CD4-positive, alpha-beta T cell treated with Interleukin-17A for 1 hour (primary cell): ENCODE data around the gene PRSS48.
"Not testable (repeated sequence)": the region's sequence is repeated elsewhere in the genome, so short reads cannot be mapped to it uniquely, and the experiment has no call there.

Experiments used
- DNase-seq: peaks from one replicate; pipeline ENCODE4 v3.0.0-alpha.2; 2020

The PRSS48 gene, protein sequence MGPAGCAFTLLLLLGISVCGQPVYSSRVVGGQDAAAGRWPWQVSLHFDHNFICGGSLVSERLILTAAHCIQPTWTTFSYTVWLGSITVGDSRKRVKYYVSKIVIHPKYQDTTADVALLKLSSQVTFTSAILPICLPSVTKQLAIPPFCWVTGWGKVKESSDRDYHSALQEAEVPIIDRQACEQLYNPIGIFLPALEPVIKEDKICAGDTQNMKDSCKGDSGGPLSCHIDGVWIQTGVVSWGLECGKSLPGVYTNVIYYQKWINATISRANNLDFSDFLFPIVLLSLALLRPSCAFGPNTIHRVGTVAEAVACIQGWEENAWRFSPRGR

DNA sequence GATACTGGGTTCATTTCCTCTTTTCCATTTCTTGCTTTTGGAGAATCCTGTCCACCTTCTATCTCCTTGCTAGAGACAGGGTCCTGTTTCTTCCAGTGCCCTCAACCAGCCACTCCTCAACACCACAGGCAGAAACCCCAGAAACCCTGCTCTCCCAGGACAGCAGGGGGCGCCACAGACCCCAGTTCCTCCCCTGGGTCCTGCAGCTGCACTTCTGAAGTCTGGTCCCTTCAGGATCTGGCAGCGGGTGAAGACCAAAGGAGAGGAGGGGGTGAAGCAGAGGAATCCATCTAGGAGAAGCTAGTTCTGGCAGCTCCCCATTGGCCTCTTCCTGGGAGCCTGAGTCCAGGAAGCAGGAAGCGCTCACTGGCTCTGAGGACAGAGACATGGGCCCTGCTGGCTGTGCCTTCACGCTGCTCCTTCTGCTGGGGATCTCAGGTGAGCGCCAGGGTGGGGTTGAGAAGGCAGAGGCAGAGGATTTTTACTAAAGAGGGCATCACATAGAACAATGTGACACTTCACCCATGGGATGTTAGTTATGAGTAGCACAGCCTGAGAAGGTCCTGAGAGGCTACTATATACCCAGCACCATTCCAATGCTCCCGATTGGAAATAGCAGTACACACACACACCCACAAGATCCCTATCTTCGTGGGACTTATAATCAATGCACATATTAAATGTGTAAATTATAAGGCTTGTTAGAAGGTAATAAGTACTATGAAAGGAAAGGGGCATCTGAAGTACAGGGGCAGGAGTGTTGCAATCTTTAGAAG lies at the start of gene PRSS48:
Gene PRSS48, plus strand, starts transcription at position 375 of the 776 bp plus-strand sequence. Its CDS starts 12 bp downstream, at position 387.
- DNase-seq: peak; percentile 17

DNA sequence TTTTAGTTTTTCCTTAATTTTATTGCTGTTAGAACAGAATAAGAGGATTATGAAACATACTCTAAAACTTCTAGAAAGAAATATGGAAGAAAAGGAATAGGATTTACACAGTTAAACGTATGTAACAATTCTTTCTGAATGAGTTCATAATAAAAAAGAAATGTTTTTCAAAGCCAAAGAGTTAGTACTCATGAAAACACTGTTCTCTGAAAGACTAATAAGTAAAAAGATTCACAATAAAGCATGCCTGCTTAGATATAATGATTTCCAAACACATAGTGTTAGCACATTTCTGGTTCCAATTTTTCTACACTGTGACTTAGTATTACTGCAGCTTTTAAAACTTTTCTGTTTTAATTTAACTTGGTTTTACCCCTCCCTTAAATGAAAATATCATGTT lies 49.8 kb upstream of the PRSS48 start:
- DNase-seq: no peak

DNA sequence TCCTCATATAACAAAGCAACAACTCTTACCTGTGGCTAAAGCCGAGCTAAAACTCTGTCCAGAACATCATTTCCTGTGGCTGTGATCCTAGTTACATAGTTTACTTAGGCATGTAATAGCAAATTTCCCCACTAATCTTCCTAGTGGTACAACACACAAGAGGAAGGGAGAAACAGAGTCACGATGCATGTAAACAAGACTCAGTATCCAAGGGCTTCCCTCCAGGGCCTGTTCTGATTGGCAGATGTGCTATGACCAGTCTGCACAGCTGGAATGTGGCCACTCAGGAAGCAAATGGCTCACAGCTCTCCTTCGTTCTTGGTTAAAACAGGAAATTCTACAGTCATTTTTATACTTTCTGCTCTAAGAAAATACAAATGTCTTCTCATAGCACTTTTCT lies 49.2 kb upstream of the PRSS48 start:
- no peak for DNase-seq

DNA sequence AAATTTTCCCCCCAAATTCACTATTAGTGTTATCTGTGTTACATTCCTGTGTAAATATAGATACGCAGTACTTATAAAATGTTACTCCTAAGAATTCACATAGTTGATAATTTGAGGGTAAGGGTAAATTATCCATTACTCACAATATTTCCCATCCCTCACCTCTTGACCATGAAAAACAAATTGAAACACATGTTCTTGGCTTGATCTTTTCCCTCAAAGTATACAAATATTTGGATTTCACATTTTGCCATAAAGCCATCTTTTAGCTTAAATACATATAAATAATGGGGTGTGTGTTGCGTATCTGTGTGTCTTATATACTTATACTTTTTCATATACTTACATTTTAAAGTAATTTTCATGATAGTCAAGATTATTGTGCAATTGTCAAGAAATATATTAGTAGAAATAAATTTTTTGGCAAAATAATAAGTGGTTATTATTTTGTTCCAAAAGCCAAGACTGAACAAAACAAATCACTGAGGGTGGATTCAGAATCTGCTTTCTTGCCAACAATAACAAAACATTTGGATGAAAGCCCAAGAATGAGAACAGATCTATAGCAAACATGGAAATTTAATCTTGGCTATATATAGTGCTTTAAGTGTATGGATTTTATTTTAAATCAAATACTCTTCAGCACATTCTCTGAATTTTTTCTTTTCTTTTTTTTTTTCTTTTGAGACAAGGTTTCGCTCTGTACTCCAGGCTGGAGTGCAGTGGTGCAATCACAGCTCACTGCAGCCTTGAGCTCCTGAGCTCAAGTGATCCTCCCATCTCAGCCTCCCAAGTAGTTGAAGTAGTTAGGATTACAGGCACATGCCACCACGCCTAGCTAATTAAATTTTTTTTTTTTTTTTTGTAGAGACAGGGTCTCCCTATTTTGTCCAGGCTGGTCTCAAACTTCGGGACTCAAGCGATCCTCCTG lies 48.5 kb upstream of the PRSS48 start:
- DNase-seq: no peak

DNA sequence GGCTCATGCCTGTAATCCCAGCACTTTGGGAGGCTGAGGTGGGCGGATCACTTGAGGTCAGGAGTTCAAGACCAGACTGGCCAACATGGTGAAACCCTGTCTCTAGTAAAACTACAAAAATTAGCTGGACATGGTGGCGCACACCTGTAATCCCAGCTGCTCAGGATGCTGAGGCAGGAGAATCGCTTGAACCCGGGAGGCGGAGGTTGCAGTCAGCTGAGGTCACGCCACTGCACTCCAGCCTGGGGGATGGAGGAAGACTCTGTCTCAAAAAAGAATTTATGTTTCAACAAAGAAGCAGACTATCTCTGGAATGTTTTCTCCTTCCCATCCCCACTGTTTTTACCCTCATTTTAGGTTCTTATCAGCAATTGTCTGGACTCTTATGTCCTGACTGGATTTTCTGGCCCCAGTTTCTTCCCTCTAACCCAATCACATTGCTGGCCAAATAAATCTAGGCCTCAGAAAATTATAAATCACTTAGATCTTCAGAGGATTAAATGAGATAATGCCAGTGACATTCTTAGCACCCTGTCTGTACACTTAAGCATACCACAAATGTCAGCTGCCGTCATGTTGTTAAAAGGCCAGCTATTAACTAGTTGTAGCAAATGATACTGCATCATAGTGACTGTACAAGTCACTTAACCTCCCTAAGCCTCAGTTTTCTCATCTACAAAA lies 44.9 kb upstream of the PRSS48 start:
- DNase-seq: no peak

DNA sequence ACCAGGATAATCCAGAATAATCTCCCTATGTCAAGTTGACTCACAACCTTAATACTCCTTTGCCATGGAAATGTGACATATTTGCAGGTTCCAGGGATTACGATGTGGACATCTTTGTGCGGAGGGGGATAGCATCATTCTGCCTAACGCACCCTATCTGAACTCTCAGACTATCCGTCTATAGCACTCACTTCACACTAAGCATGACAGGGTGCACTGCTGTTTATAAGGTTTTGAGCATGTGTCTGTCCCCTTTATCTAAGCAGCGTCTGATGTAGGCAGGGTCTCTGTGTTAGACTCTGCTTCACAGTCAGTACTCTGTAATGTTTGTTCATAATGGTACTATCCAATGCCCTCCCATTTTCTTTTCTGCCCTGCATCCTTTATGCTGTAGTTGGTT lies 43.4 kb upstream of the PRSS48 start:
- DNase-seq: no peak

DNA sequence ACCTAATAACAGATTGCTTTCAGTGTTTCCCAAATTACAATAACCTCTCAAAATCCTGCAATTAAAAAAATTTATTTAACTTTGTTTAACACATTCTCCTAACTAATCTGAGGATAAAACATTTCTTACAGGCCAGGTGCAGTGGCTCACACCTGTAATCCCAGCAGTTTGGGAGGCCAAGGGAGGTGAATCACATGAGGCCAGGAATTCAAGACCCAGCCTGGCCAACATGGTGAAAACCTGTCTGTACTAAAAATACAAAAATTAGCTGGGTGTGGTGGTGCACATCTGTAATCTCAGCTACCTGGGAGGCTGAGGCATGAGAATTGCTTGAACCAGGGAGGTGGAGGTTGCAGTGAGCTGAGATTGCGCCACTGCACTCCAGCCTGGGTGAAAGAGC lies 41.6 kb upstream of the PRSS48 start:
- not testable (repeated sequence) for DNase-seq

DNA sequence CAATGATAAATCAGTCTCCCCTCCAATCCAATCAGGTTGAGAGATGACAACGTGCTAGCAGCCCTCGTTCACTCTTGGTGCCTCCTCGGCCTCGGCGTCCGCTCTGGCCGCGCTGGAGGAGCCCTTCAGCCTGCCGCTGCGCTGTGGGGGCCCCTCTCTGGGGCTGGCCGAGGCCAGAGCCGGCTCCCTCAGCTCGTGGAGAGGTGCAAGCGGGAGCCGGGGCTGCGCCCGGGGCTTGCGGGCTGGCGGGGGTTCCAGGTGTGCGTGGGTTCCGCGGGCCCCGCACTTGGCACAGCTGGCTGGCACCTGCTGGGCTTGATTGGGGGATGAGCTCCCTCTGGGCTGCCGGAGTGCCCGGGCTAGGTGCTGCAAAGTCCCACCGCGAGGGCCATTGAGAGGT lies 40.9 kb upstream of the PRSS48 start:
- DNase-seq: no peak

DNA sequence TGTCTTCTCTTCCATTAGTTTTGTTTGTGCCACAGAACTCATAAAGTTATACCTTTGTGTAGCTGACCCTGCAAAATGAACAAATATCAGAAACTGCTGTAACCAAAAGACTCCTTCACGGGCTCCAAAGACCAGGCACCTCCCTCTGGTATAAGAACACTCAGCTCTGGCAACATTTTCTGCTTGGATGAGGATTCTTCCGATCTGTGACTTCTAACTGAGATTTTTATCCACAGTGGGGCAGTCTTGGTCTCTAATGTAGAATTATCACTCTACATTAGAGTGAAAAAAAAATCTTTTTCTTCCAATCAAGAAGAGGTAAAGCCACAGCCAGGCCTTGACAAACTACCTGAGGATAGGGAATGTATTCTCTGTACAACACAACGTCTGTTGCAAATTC lies 38.5 kb upstream of the PRSS48 start:
- no peak for DNase-seq

DNA sequence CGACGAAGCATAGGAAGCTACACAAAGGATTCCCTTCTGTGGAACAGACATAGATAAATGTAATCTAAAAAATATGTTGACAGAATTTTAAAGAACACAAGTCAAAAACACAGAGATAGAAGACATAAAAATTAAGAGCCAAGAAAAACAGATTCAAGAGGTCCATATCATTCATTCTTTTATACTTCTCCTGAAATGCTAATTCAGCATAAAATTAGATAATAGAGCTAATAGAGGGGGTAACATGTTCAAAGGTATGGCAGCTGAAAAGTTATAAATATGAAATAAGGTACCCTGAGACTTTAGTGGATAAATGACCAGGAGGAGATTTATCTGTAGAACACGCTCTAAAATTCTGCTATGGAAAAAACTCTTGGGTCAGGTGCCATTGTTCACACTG lies 37.4 kb upstream of the PRSS48 start:
- DNase-seq: no peak

DNA sequence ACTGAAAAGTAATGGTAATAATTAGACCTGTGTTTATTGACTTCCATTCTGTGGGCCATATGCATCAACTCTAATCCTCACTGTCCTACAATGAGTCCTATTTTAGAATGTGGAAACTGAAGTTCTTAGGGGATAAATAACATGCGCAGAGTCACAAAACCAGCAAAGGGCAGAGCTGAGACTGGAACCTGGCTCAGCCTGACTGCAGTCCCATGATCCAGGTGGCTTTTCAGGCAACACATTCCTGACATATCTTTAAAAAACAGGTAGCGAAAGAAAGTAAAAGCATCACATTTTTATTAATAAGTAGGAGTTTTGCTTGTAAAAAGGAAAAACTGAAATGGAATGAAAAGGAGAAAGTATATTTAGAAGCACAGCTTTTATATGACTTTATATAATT lies 34.7 kb upstream of the PRSS48 start:
- no peak for DNase-seq

DNA sequence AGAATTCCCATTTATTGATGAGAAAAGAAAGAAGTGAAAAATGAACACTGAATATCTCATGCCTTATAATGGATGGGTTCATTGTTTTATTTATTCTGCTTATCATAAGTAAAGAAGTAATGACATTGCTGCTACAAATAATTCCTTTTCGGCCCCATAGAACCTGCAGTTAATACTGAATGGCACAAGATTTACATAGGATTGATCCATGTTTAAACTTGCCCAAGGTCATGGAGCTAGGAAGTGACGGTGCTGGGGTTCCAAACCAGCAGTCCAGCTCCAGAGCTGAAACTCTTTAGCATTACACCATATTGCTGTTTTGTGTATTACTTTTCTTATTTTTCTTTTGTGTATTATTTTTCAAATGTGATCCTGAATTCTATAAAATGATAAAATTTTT lies 30.2 kb upstream of the PRSS48 start:
- no peak for DNase-seq

DNA sequence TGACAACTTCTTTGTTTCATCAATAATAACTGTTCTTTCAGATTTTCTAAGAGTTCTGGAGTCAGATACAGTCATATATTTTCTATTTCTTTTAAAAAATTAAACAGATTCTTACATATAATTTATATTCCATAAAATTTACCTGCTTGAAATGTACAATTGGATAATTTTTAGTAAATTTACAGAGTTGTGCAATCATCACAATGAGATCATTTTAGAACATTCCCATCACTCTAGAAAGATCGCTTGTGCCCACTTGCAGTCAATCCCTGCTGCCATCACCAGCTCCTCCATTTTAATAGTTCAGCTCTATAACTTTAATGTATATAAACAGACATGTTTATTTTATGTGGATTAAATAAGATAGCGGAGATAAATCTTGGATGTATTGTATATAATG lies 29.6 kb upstream of the PRSS48 start:
- no peak for DNase-seq

DNA sequence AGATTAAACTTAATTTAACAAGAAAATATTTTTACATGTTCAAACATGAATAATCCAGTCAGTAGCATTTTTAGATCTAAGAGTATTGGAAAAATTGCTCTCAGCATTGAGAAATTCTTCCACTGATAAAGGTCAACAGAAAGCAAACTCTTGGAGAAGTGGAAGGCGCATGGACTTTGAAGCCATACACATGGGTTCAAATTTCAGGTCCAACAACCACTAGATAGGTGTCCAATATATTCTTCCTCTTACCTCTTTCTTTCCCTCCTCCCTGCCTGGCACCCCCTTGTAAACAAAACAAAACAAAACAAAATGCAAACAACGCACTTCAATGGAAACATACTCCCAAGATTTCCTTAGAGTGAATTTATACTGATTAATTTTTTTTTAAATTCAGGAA lies 28.4 kb upstream of the PRSS48 start:
- no peak for DNase-seq

DNA sequence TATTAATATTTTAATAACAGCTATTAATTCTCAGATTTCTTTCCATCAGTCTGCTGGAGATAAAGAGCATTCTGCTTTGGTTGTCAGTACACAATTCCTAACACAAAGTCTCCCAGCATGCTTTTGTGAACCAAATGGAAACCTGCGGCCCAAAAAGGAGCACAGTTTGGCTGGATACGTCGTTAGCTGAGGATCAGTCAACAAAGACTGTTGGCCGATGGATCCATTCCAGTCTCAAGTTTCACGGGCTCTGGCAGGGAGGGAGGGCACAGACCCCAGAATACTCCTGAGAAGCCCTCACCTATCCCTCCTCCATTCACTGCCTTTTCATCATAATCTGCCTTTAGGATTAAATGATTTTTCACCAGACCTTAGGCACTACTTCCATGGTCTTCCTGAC lies 26.3 kb upstream of the PRSS48 start:
- no peak for DNase-seq

DNA sequence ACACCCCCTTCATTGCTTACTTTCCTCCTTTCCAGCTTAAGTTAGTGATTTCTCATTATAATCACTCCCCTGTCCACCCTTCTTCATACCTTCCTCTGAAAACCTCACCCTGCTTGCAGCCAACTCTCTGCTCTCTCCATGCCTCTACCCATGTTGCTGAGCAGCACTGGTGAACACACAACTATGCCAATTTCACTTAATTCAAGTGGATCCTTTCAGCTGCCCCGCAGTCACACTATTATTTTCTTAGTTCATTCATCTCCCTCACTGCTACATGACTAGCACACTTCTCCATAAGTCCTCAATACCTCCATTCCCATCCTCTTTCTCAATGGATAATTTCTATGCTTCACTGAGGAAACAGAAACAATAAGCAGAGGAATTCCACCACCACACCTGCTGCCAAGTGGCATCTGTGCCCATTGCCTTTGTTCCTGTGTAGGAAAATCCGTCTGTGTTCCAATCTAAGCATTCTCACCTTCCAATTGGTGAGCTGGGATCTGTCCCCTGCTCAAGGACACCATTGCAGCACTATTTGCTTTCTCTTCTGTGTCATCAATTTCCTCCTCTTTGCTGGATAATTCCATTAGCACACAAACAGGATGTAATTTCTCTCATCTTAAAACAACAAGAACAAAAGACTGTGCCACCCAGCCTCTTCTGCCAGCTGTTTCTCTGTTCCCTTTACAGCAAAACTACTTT lies 25.2 kb upstream of the PRSS48 start:
- no peak for DNase-seq

DNA sequence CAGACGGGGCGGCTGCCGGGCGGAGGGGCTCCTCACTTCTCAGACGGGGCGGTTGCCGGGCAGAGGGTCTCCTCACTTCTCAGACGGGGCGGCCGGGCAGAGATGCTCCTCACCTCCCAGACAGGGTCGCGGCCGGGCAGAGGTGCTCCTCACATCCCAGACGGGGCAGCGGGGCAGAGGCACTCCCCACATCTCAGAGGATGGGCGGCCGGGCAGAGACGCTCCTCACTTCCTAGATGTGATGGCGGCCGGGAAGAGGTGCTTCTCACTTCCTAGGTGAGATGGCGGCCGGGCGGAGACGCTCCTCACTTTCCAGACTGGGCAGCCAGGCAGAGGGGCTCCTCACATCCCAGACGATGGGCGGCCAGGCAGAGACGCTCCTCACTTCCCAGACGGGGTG lies 21.7 kb upstream of the PRSS48 start:
- not testable (repeated sequence) for DNase-seq

DNA sequence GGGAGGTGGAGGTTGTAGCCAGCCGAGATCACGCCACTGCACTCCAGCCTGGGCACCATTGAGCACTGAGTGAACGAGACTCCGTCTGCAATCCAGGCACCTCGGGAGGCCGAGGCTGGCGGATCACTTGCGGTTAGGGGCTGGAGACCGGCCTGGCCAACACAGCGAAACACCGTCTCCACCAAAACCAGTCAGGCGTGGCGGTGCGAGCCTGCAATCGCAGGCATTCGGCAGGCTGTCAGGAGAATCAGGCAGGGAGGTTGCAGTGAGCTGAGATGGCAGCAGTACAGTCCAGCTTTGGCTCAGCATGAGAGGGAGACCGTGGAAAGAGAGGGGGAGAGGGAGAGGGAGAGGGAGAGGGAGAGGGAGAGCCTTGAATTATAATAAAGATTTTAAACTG lies 21.3 kb upstream of the PRSS48 start:
- DNase-seq: not testable (repeated sequence)

DNA sequence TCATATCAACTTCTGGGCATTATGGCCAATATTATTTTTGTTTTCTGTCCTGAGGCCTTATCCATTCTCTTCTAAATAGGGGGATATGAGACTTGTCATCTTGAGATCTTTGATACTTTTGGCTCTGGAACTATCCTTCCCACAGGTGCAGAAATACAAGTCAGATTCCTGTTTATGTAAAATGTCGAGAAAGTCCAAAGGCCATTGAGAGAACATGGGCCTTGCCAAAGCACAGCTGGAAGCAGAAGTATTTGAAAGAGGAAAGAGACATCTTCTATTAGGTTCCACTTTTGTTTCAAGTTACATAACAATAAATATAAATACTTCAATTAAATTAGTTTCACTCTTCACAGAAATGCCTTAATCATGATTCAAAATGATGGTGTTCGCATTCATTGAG lies 20.8 kb upstream of the PRSS48 start:
- DNase-seq: no peak

DNA sequence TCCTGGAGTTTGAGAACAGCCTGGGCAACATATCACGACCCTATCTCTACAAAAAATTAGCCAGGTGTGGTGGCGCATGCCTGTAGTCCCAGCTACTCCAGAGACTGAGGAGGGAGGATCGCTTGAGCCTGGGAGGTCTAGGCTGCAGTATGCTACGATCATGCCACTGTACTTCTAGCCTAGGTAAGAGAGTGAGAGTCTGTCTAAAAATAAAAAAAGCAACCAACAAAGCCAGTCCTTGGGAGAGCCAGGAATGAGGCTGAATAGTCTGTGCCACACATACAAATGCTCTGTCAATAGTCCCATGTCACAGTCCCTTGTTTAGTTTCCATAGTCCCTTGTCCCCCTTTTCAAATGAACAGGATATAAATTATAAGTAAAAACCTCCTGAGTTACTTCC lies 19.3 kb upstream of the PRSS48 start:
- DNase-seq: no peak

DNA sequence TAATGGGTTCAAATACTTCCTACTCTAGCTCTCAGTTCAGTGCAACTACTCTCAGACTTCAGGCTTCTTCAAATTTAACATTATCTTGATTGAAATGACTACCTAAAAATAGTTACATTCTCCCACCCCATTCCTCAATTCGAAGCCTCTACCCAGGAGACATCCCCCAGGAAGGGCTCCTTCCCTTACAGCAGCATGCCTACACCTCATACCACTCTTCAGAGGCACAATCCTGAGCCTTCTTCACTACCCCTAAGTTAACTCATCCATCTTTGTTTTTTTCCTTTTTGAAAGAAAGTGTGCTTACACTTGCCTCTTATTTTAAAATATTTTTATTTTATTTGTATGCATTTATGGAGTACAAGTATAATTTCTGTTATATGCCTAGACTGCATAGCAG lies 17.2 kb upstream of the PRSS48 start:
- DNase-seq: no peak

DNA sequence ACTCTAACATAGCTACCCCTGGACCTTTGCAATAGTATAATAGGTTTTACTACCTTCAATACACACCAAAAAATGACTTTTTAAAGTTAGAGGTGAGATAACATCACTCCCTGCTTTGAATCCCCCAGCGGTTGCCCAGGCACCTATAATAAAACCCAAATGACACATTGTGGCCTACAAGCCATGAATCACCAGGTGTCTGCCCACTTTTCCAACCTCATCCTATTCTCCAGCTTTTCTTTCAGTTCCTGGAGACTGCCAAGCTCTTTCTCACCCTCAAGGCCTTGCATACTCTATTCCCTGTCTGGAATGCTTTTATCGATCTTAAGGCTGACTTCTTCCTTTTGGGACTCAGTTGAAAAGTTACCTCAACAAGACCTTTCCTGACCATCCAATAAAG lies 16.4 kb upstream of the PRSS48 start:
- no peak for DNase-seq
